ENCODE data around the gene COX10.
A peak's percentile ranks its signal among the peaks of the same experiment; 100 is the strongest.

The COX10 gene

GRCh38 chr17:14048169-14048568, 21.1 kb upstream of the COX10 start:
- Histone ChIP-seq H3K4me3 (ENCODE audit: low read depth in 1 of 2, low read length in 2 of 2) (no peak overlapping the region), H3K36me3 (ENCODE audit: control insufficient read depth in 1 of 2, insufficient read depth in 2 of 2, low read length in 2 of 2) (peaks cover 0 to 5% of the 10 kb centered on the region in 2 donors), H3K9me3 (ENCODE audit: control insufficient read depth in 1 of 2, low read length in 2 of 2) (no peaks in the 10 kb centered on the region), H3K4me1 (ENCODE audit: control insufficient read depth in 1 of 2, insufficient read depth in 2 of 2, low read length in 2 of 2) (no peaks in the 10 kb centered on the region), H3K27me3 (ENCODE audit: low read depth, low read length) (no peaks in the 10 kb centered on the region), H3K27ac (ENCODE audit: low read length) (no peak overlapping the region)

GRCh38 chr17:14050616-14051015, 18.7 kb upstream of the COX10 start:
- Histone ChIP-seq H3K4me1 (ENCODE audit: control insufficient read depth in 1 of 2, insufficient read depth in 2 of 2, low read length in 2 of 2) (no peaks in the 10 kb centered on the region), H3K9me3 (ENCODE audit: control insufficient read depth in 1 of 2, low read length in 2 of 2) (no peaks in the 10 kb centered on the region), H3K27ac (ENCODE audit: low read length) (no peak overlapping the region), H3K36me3 (ENCODE audit: control insufficient read depth in 1 of 2, insufficient read depth in 2 of 2, low read length in 2 of 2) (peaks cover 0 to 5% of the 10 kb centered on the region in 2 donors), H3K4me3 (ENCODE audit: low read depth in 1 of 2, low read length in 2 of 2) (no peak overlapping the region), H3K27me3 (ENCODE audit: low read depth, low read length) (no peaks in the 10 kb centered on the region)

- Histone ChIP-seq H3K36me3 (ENCODE audit: control insufficient read depth in 1 of 2, insufficient read depth in 2 of 2, low read length in 2 of 2) (peaks cover 0 to 5% of the 10 kb centered on the region in 2 donors), H3K4me3 (ENCODE audit: low read depth in 1 of 2, low read length in 2 of 2) (no peak overlapping the region), H3K27ac (ENCODE audit: low read length) (no peak overlapping the region), H3K27me3 (ENCODE audit: low read depth, low read length) (no peaks in the 10 kb centered on the region), H3K4me1 (ENCODE audit: control insufficient read depth in 1 of 2, insufficient read depth in 2 of 2, low read length in 2 of 2) (no peaks in the 10 kb centered on the region), H3K9me3 (ENCODE audit: control insufficient read depth in 1 of 2, low read length in 2 of 2) (no peaks in the 10 kb centered on the region)
Observed at GRCh38 chr17:14051692-14052091, 17.6 kb upstream of the COX10 start.

- H3K9me3 ChIP-seq (ENCODE audit: control insufficient read depth in 1 of 2, low read length in 2 of 2), result no peaks in the 10 kb centered on the region
- H3K27me3 ChIP-seq (ENCODE audit: low read depth, low read length), result no peaks in the 10 kb centered on the region
- H3K27ac ChIP-seq (ENCODE audit: low read length), result no peak overlapping the region
- H3K4me1 ChIP-seq (ENCODE audit: control insufficient read depth in 1 of 2, insufficient read depth in 2 of 2, low read length in 2 of 2), result no peaks in the 10 kb centered on the region
- no peak overlapping the region for H3K4me3 ChIP-seq (ENCODE audit: low read depth in 1 of 2, low read length in 2 of 2)
- peaks cover 0 to 5% of the 10 kb centered on the region in 2 donors for H3K36me3 ChIP-seq (ENCODE audit: control insufficient read depth in 1 of 2, insufficient read depth in 2 of 2, low read length in 2 of 2)
Observed at GRCh38 chr17:14052886-14053615, 16.3 kb upstream of the COX10 start.

- Histone ChIP-seq H3K4me3 (ENCODE audit: low read depth in 1 of 2, low read length in 2 of 2) (no peak overlapping the region), H3K27me3 (ENCODE audit: low read depth, low read length) (no peaks in the 10 kb centered on the region), H3K4me1 (ENCODE audit: control insufficient read depth in 1 of 2, insufficient read depth in 2 of 2, low read length in 2 of 2) (no peaks in the 10 kb centered on the region), H3K36me3 (ENCODE audit: control insufficient read depth in 1 of 2, insufficient read depth in 2 of 2, low read length in 2 of 2) (no peaks in the 10 kb centered on the region), H3K9me3 (ENCODE audit: control insufficient read depth in 1 of 2, low read length in 2 of 2) (no peaks in the 10 kb centered on the region), H3K27ac (ENCODE audit: low read length) (no peak overlapping the region)
Observed at GRCh38 chr17:14057591-14057990, 11.7 kb upstream of the COX10 start.

GRCh38 chr17:14058051-14058450, 11.3 kb upstream of the COX10 start:
- Histone ChIP-seq H3K27me3 (ENCODE audit: low read depth, low read length) (no peaks in the 10 kb centered on the region), H3K9me3 (ENCODE audit: control insufficient read depth in 1 of 2, low read length in 2 of 2) (no peaks in the 10 kb centered on the region), H3K4me1 (ENCODE audit: control insufficient read depth in 1 of 2, insufficient read depth in 2 of 2, low read length in 2 of 2) (no peaks in the 10 kb centered on the region), H3K4me3 (ENCODE audit: low read depth in 1 of 2, low read length in 2 of 2) (no peak overlapping the region), H3K27ac (ENCODE audit: low read length) (no peak overlapping the region), H3K36me3 (ENCODE audit: control insufficient read depth in 1 of 2, insufficient read depth in 2 of 2, low read length in 2 of 2) (no peaks in the 10 kb centered on the region)

- Histone ChIP-seq H3K4me1 (ENCODE audit: control insufficient read depth in 1 of 2, insufficient read depth in 2 of 2, low read length in 2 of 2) (no peaks in the 10 kb centered on the region), H3K9me3 (ENCODE audit: control insufficient read depth in 1 of 2, low read length in 2 of 2) (no peaks in the 10 kb centered on the region), H3K4me3 (ENCODE audit: low read depth in 1 of 2, low read length in 2 of 2) (no peak overlapping the region), H3K27me3 (ENCODE audit: low read depth, low read length) (no peaks in the 10 kb centered on the region), H3K27ac (ENCODE audit: low read length) (no peak overlapping the region), H3K36me3 (ENCODE audit: control insufficient read depth in 1 of 2, insufficient read depth in 2 of 2, low read length in 2 of 2) (no peaks in the 10 kb centered on the region)
Observed at GRCh38 chr17:14060706-14061105, 8.6 kb upstream of the COX10 start.

GRCh38 chr17:14061666-14062560, 7.4 kb upstream of the COX10 start:
- H3K36me3 ChIP-seq (ENCODE audit: control insufficient read depth in 1 of 2, insufficient read depth in 2 of 2, low read length in 2 of 2), result no peaks in the 10 kb centered on the region
- H3K27me3 ChIP-seq (ENCODE audit: low read depth, low read length), result no peaks in the 10 kb centered on the region
- H3K9me3 ChIP-seq (ENCODE audit: control insufficient read depth in 1 of 2, low read length in 2 of 2), result no peaks in the 10 kb centered on the region
- no peak overlapping the region for H3K4me3 ChIP-seq (ENCODE audit: low read depth in 1 of 2, low read length in 2 of 2)
- H3K27ac ChIP-seq (ENCODE audit: low read length), result no peak overlapping the region
- no peaks in the 10 kb centered on the region for H3K4me1 ChIP-seq (ENCODE audit: control insufficient read depth in 1 of 2, insufficient read depth in 2 of 2, low read length in 2 of 2)

GRCh38 chr17:14067347-14067746, 2.0 kb upstream of the COX10 start:
- H3K27me3 ChIP-seq (ENCODE audit: low read depth, low read length), result no peaks in the 10 kb centered on the region
- H3K27ac ChIP-seq (ENCODE audit: low read length), result no peak overlapping the region
- H3K4me3 ChIP-seq (ENCODE audit: low read depth in 1 of 2, low read length in 2 of 2), result no peak overlapping the region
- peaks cover 13 to 22% of the 10 kb centered on the region in 2 donors for H3K4me1 ChIP-seq (ENCODE audit: control insufficient read depth in 1 of 2, insufficient read depth in 2 of 2, low read length in 2 of 2)
- H3K9me3 ChIP-seq (ENCODE audit: control insufficient read depth in 1 of 2, low read length in 2 of 2), result no peaks in the 10 kb centered on the region
- no peaks in the 10 kb centered on the region for H3K36me3 ChIP-seq (ENCODE audit: control insufficient read depth in 1 of 2, insufficient read depth in 2 of 2, low read length in 2 of 2)

GRCh38 chr17:14068542-14069250, 608 bp upstream of the COX10 start:
- no peaks in the 10 kb centered on the region for H3K9me3 ChIP-seq (ENCODE audit: control insufficient read depth in 1 of 2, low read length in 2 of 2)
- H3K4me1 ChIP-seq (ENCODE audit: control insufficient read depth in 1 of 2, insufficient read depth in 2 of 2, low read length in 2 of 2), result peaks cover 13 to 22% of the 10 kb centered on the region in 2 donors
- no peaks in the 10 kb centered on the region for H3K27me3 ChIP-seq (ENCODE audit: low read depth, low read length)
- H3K27ac ChIP-seq (ENCODE audit: low read length), result no peak overlapping the region
- peak overlapping the region; percentile 99 to 100 for H3K4me3 ChIP-seq (ENCODE audit: low read depth in 1 of 2, low read length in 2 of 2)
- H3K36me3 ChIP-seq (ENCODE audit: control insufficient read depth in 1 of 2, insufficient read depth in 2 of 2, low read length in 2 of 2), result no peaks in the 10 kb centered on the region

- H3K36me3 ChIP-seq (ENCODE audit: control insufficient read depth in 1 of 2, insufficient read depth in 2 of 2, low read length in 2 of 2), result no peaks in the 10 kb centered on the region
- no peaks in the 10 kb centered on the region for H3K27me3 ChIP-seq (ENCODE audit: low read depth, low read length)
- H3K27ac ChIP-seq (ENCODE audit: low read length), result peak overlapping the region; percentile 91
Observed at GRCh38 chr17:14070344-14070984, 1.2 kb downstream of the COX10 start.

More at GRCh38 chr17:14070344-14070984, 1.2 kb downstream of the COX10 start:
- H3K4me3 ChIP-seq (ENCODE audit: low read depth in 1 of 2, low read length in 2 of 2), result peak overlapping the region; percentile 99 to 100
- no peaks in the 10 kb centered on the region for H3K9me3 ChIP-seq (ENCODE audit: control insufficient read depth in 1 of 2, low read length in 2 of 2)
- H3K4me1 ChIP-seq (ENCODE audit: control insufficient read depth in 1 of 2, insufficient read depth in 2 of 2, low read length in 2 of 2), result peaks cover 13 to 22% of the 10 kb centered on the region in 2 donors
